Upper lobe of right lung (tissue), 1 donor: ENCODE data around the gene MRTFB. TPM values are rescaled to one million over a fixed set of nuclear protein-coding genes. Genes with fewer than 3 reads are reported as not detected.

Experiments used
- ATAC-seq: fragments of 200-7000 bp; cut with Tn5 transposase; one replicate; pipeline ENCODE4 v1.9.1; 2020; ENCODE audit warnings: mild to moderate bottlenecking, moderate library complexity
- DNase-seq: peaks from one replicate; pipeline ENCODE4 v3.0.0-alpha.2; 2020
- H3K27ac ChIP-seq: fragments of 200-600 bp; one replicate; pipeline ENCODE4 v1.8.0; 2022
- H3K27me3 ChIP-seq: fragments of 200-600 bp; one replicate; pipeline ENCODE4 v1.8.0; 2022; ENCODE audit warnings: mild to moderate bottlenecking
- H3K36me3 ChIP-seq: fragments of 200-600 bp; one replicate; pipeline ENCODE4 v1.8.0; 2022
- H3K4me1 ChIP-seq: fragments of 200-600 bp; one replicate; pipeline ENCODE4 v1.8.0; 2022
- H3K4me3 ChIP-seq: fragments of 200-600 bp; one replicate; pipeline ENCODE4 v1.8.0; 2022; ENCODE audit warnings: mild to moderate bottlenecking
- H3K9me3 ChIP-seq: fragments of 200-600 bp; one replicate; pipeline ENCODE4 v1.8.0; 2022
- CTCF ChIP-seq: fragments of 200-600 bp; IDR thresholded peaks from one replicate; pipeline ENCODE4 v1.8.0; 2022; ENCODE audit warnings: antibody characterized with exemption
- intact Hi-C: fragments of 100-400 bp; cut with DNase I; formaldehyde crosslinking; loops from one replicate; pipeline ENCODE4 v1.11.0; 2022
- total RNA-seq: library from RNA; stranded (reverse); fragmentation: NEBNext Ultra II Directional; extraction: Animal tissue kit (Norgen Biotek cat#: 25700); gene quantifications from one replicate; pipeline ENCODE4 v1.2.1, GENCODE V29; 2021
- donor health status: DM: no; HTN: yes; CAD: no; lungs with severe emphysema.

Gene MRTFB
- total RNA-seq, 1 donor from 2014 or later = 54.7 TPM

GRCh38 chr16:14278749-14279148, 207.6 kb downstream of the MRTFB start:
- no peaks in the 10 kb centered on the region for H3K27me3 ChIP-seq
- DNase-seq (no peak), ATAC-seq (peak; percentile 88)
- no peak overlapping the region for H3K27ac ChIP-seq
- H3K36me3 ChIP-seq = no peaks in the 10 kb centered on the region
- intact Hi-C loops = no loop called here
- no peaks in the 10 kb centered on the region for H3K9me3 ChIP-seq
- TF ChIP-seq CTCF = no peak
- H3K4me3 ChIP-seq = no peak overlapping the region
- no peaks in the 10 kb centered on the region for H3K4me1 ChIP-seq

- Histone ChIP-seq H3K4me3 (no peak overlapping the region), H3K36me3 (no peaks in the 10 kb centered on the region), H3K9me3 (no peaks in the 10 kb centered on the region), H3K27me3 (no peaks in the 10 kb centered on the region), H3K4me1 (peaks cover 8% of the 10 kb centered on the region), H3K27ac (no peak overlapping the region)
- ATAC-seq (no peak), DNase-seq (no peak)
- intact Hi-C loops = no loop called here
- TF ChIP-seq CTCF = no peak
These were observed 209.4 kb downstream of the MRTFB start for GRCh38 chr16:14280541-14280940.

- Histone ChIP-seq H3K36me3 (no peaks in the 10 kb centered on the region), H3K9me3 (no peaks in the 10 kb centered on the region), H3K4me3 (no peak overlapping the region), H3K27ac (no peak overlapping the region), H3K4me1 (peaks cover 13% of the 10 kb centered on the region), H3K27me3 (no peaks in the 10 kb centered on the region)
- DNase-seq (no peak), ATAC-seq (no peak)
- intact Hi-C loops = no loop called here
- no peak for TF ChIP-seq CTCF
These were observed 212.7 kb downstream of the MRTFB start for GRCh38 chr16:14283786-14284185.

- intact Hi-C loops = no loop called here
- H3K4me1 ChIP-seq = peaks cover 13% of the 10 kb centered on the region
- DNase-seq = no peak
- TF ChIP-seq CTCF = no peak
- no peak overlapping the region for H3K27ac ChIP-seq
- ATAC-seq = no peak
- H3K9me3 ChIP-seq = peaks cover 4% of the 10 kb centered on the region
- no peak overlapping the region for H3K4me3 ChIP-seq
- H3K27me3 ChIP-seq = no peaks in the 10 kb centered on the region
- no peaks in the 10 kb centered on the region for H3K36me3 ChIP-seq
These were observed 213.3 kb downstream of the MRTFB start for GRCh38 chr16:14284371-14284770.

- intact Hi-C loops = no loop called here
- H3K36me3 ChIP-seq = no peaks in the 10 kb centered on the region
- ATAC-seq (peak; percentile 66), DNase-seq (peak; percentile 86)
- no peaks in the 10 kb centered on the region for H3K27me3 ChIP-seq
- H3K4me1 ChIP-seq = peaks cover 13% of the 10 kb centered on the region
- H3K27ac ChIP-seq = peak overlapping the region; percentile 86
- peak overlapping the region; percentile 93 for H3K4me3 ChIP-seq
- TF ChIP-seq CTCF = peak; percentile 33
- peaks cover 9% of the 10 kb centered on the region for H3K9me3 ChIP-seq
These were observed 213.9 kb downstream of the MRTFB start for GRCh38 chr16:14284930-14285512.
